ENCODE data around the gene MYOM1.

Gene MYOM1

GRCh38 chr18:3114451-3114850 is 105.3 kb downstream of the MYOM1 start:
- no peak for DNase-seq

- DNase-seq, result no peak
Observed at GRCh38 chr18:3114026-3114425, 105.7 kb downstream of the MYOM1 start.

- no peak for DNase-seq
Observed at GRCh38 chr18:3111523-3112240, 108.1 kb downstream of the MYOM1 start.

- no peak for DNase-seq
Observed at GRCh38 chr18:3110034-3110752, 109.6 kb downstream of the MYOM1 start.

- no peak for DNase-seq
Observed at GRCh38 chr18:3107740-3108151, 112.0 kb downstream of the MYOM1 start.

GRCh38 chr18:3104190-3105054 is 115.3 kb downstream of the MYOM1 start:
- no peak for DNase-seq

GRCh38 chr18:3103576-3103975 is 116.2 kb downstream of the MYOM1 start:
- no peak for DNase-seq

GRCh38 chr18:3102983-3103382 is 116.8 kb downstream of the MYOM1 start:
- no peak for DNase-seq

- no peak for DNase-seq
Observed at GRCh38 chr18:3100498-3101132, 119.2 kb downstream of the MYOM1 start.

- no peak for DNase-seq
Observed at GRCh38 chr18:3099327-3099726, 120.4 kb downstream of the MYOM1 start.

GRCh38 chr18:3097082-3097481 is 122.7 kb downstream of the MYOM1 start:
- no peak for DNase-seq

- DNase-seq, result no peak
Observed at GRCh38 chr18:3095921-3096320, 123.8 kb downstream of the MYOM1 start.

GRCh38 chr18:3094338-3094684 is 125.5 kb downstream of the MYOM1 start:
- DNase-seq, result peak; percentile 97

GRCh38 chr18:3093624-3094337 is 126.0 kb downstream of the MYOM1 start:
- DNase-seq, result peak; percentile 97

- DNase-seq, result no peak
Observed at GRCh38 chr18:3092727-3093126, 127.0 kb downstream of the MYOM1 start.

GRCh38 chr18:3089579-3089978 is 130.2 kb downstream of the MYOM1 start:
- no peak for DNase-seq

- no peak for DNase-seq
Observed at GRCh38 chr18:3088449-3088848, 131.3 kb downstream of the MYOM1 start.

GRCh38 chr18:3086871-3087270 is 132.9 kb downstream of the MYOM1 start:
- no peak for DNase-seq

- no peak for DNase-seq
Observed at GRCh38 chr18:3085612-3086011, 134.2 kb downstream of the MYOM1 start.

GRCh38 chr18:3084206-3084605 is 135.6 kb downstream of the MYOM1 start:
- DNase-seq, result no peak

- no peak for DNase-seq
Observed at GRCh38 chr18:3083766-3084165, 136.0 kb downstream of the MYOM1 start.

GRCh38 chr18:3081584-3081991 is 138.2 kb downstream of the MYOM1 start:
- no peak for DNase-seq

GRCh38 chr18:3079653-3080052 is 140.1 kb downstream of the MYOM1 start:
- no peak for DNase-seq
